Measurements from ENCODE around the gene RNASE11. TPM values are rescaled to one million over a fixed set of nuclear protein-coding genes. Genes with fewer than 3 reads are reported as not detected.

Gene RNASE11
- polyA plus RNA-seq, 1 donor (not counting 4 experiments of a cell fraction or from before 2014, with no cell fraction given): not detected

GRCh38 chr14:20617138-20618003, 29.6 kb upstream of the RNASE11 start:
- dilution Hi-C loops (cut with MboI; ENCODE audit: extremely low pct_ligation_motif_present, low sequenced_read_pairs): no loop called here
- H3K36me3 ChIP-seq (ENCODE audit: control insufficient read depth in 2 of 2, extremely low read depth in 1 of 2, insufficient read depth in 2 of 2, low read length in 2 of 2): no peaks in the 10 kb centered on the region
- DNase-seq (ENCODE audit: low read depth, low spot score): no peak
- H3K27ac ChIP-seq (ENCODE audit: control insufficient read depth, insufficient read depth, low read length): no peak overlapping the region
- H3K9me3 ChIP-seq (ENCODE audit: control insufficient read depth, low read depth, low read length): no peaks in the 10 kb centered on the region
- no peak overlapping the region for H2AFZ ChIP-seq (ENCODE audit: control insufficient read depth, low read length)
- TF ChIP-seq EZH2 (IDR thresholded peaks at IDR 0.05; ENCODE audit: low read length) (no peak), CTCF (optimal IDR thresholded peaks at IDR 0.05 in 1 of 3, IDR thresholded peaks at IDR 0.05 in 1 of 3, conservative IDR thresholded peaks at IDR 0.05 in 1 of 3; ENCODE audit: extremely low read depth in 1 of 3, insufficient read depth in 2 of 3, low read length in 3 of 3) (no peak)
- no peaks in the 10 kb centered on the region for H3K27me3 ChIP-seq (ENCODE audit: control insufficient read depth, extremely low read depth, insufficient read depth, low read length)
- no peak overlapping the region for H3K9ac ChIP-seq (ENCODE audit: control insufficient read depth, extremely low read depth, insufficient read depth, low read length)
- H4K20me1 ChIP-seq (ENCODE audit: control insufficient read depth, extremely low read depth, insufficient read depth, low read length): no peaks in the 10 kb centered on the region
- no peaks in the 10 kb centered on the region for H3K79me2 ChIP-seq (ENCODE audit: control insufficient read depth, insufficient read depth, low read length)
- peaks cover 9% of the 10 kb centered on the region for H3K4me1 ChIP-seq (ENCODE audit: control insufficient read depth, extremely low read depth, insufficient read depth, low read length)
- H3K9me1 ChIP-seq (ENCODE audit: control insufficient read depth, extremely low read depth, insufficient read depth, low read length): peaks cover 3% of the 10 kb centered on the region
- H3K4me2 ChIP-seq (ENCODE audit: control insufficient read depth, extremely low read depth, insufficient read depth, low read depth, low read length): no peak overlapping the region
- no peak for FAIRE-seq
- no peak overlapping the region for H3K4me3 ChIP-seq (ENCODE audit: control insufficient read depth in 2 of 3, extremely low read depth in 1 of 3, insufficient read depth in 2 of 3, low read depth in 1 of 3, low read length in 3 of 3)

- no peak overlapping the region for H2AFZ ChIP-seq (ENCODE audit: control insufficient read depth, low read length)
- no peaks in the 10 kb centered on the region for H3K9me3 ChIP-seq (ENCODE audit: control insufficient read depth, low read depth, low read length)
- TF ChIP-seq CTCF (optimal IDR thresholded peaks at IDR 0.05 in 1 of 3, IDR thresholded peaks at IDR 0.05 in 1 of 3, conservative IDR thresholded peaks at IDR 0.05 in 1 of 3; ENCODE audit: extremely low read depth in 1 of 3, insufficient read depth in 2 of 3, low read length in 3 of 3) (no peak), EZH2 (IDR thresholded peaks at IDR 0.05; ENCODE audit: low read length) (no peak)
- no peak overlapping the region for H3K9ac ChIP-seq (ENCODE audit: control insufficient read depth, extremely low read depth, insufficient read depth, low read length)
- H3K9me1 ChIP-seq (ENCODE audit: control insufficient read depth, extremely low read depth, insufficient read depth, low read length): peaks cover 3% of the 10 kb centered on the region
- no peaks in the 10 kb centered on the region for H3K79me2 ChIP-seq (ENCODE audit: control insufficient read depth, insufficient read depth, low read length)
- dilution Hi-C loops (cut with MboI; ENCODE audit: extremely low pct_ligation_motif_present, low sequenced_read_pairs): no loop called here
- DNase-seq (ENCODE audit: low read depth, low spot score): no peak
- H3K4me3 ChIP-seq (ENCODE audit: control insufficient read depth in 2 of 3, extremely low read depth in 1 of 3, insufficient read depth in 2 of 3, low read depth in 1 of 3, low read length in 3 of 3): no peak overlapping the region
- no peak for FAIRE-seq
- no peak overlapping the region for H3K27ac ChIP-seq (ENCODE audit: control insufficient read depth, insufficient read depth, low read length)
- no peaks in the 10 kb centered on the region for H4K20me1 ChIP-seq (ENCODE audit: control insufficient read depth, extremely low read depth, insufficient read depth, low read length)
- H3K36me3 ChIP-seq (ENCODE audit: control insufficient read depth in 2 of 2, extremely low read depth in 1 of 2, insufficient read depth in 2 of 2, low read length in 2 of 2): no peaks in the 10 kb centered on the region
- H3K4me1 ChIP-seq (ENCODE audit: control insufficient read depth, extremely low read depth, insufficient read depth, low read length): peaks cover 9% of the 10 kb centered on the region
- no peaks in the 10 kb centered on the region for H3K27me3 ChIP-seq (ENCODE audit: control insufficient read depth, extremely low read depth, insufficient read depth, low read length)
- H3K4me2 ChIP-seq (ENCODE audit: control insufficient read depth, extremely low read depth, insufficient read depth, low read depth, low read length): no peak overlapping the region
Observed at GRCh38 chr14:20615996-20616395, 28.2 kb upstream of the RNASE11 start.
